ENCODE results near the gene SERGEF. TPM values are rescaled to one million over a fixed set of nuclear protein-coding genes. Genes with fewer than 3 reads are reported as not detected.

Gene SERGEF
- polyA plus RNA-seq, 1 donor from 2014 or later: 68.0 TPM

DNA sequence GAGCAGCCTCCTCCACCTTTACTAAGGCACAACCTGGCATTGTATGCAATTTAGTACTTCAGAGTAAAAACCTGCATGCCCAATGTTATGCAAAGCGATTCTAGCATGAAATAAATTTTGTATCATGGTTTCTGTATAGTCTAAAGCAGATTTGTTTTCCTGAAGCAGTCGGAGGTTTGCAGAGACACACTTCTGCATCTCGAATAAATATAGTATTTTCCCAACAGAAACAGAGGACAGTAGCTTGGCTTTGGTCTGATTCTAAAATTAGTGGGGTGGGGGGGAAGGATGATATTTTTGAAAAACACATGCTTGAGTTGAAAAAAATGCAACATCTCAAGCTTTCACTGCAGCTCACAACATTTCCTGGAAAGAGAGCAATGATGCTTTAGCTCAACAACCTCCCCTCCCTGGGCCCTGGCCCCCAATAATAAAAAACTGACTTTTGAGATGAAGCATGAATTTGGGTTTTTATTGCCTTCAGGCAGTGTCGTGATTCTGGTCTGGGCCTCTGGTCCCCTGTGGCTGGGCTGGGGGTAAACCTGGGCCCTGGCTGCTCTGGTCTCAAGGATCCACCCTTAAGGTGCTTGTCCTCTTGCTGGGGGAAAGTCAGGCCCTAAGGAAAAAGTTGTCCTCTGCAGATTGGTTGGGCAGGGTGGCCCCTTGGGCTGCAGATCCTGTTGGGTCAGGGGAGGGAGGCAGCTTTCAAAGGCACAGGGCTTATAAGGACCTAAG, 230.1 kb downstream of the SERGEF start:
- Mint-ChIP-seq H3K4me1 (peaks cover 0 to 1% (median 0%) of the 10 kb centered on the region in 3 donors), H3K27me3 (no peaks in the 10 kb centered on the region), H3K27ac (no peak overlapping the region), H3K4me3 (peak overlapping the region in 1 of 4 donors; percentile 28), H3K36me3 (peaks cover 4% of the 10 kb centered on the region), H3K9me3 (no peaks in the 10 kb centered on the region)

DNA sequence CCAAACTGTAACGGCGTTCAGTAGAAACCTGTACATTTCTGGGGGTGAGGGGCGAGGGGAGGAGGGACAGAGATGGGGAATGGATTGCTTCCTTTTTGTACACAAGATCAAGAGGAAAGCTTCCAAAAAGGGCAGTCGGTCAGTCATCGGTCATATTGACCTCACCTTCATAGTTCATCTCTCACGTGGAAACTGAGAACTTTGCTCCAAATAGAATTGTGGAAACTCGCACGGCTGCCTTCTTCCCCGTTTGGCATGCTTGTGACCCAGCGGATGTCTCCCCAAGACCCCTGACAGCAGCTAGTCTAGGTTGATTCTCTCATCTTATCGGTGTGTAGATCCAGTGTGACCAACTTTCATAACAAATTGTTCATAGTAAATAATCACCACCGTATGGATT, 230.7 kb downstream of the SERGEF start:
- Mint-ChIP-seq H3K27ac (no peak overlapping the region), H3K27me3 (no peaks in the 10 kb centered on the region), H3K4me3 (no peak overlapping the region), H3K9me3 (no peaks in the 10 kb centered on the region), H3K36me3 (peaks cover 3% of the 10 kb centered on the region), H3K4me1 (peaks cover 0 to 1% (median 0%) of the 10 kb centered on the region in 3 donors)

DNA sequence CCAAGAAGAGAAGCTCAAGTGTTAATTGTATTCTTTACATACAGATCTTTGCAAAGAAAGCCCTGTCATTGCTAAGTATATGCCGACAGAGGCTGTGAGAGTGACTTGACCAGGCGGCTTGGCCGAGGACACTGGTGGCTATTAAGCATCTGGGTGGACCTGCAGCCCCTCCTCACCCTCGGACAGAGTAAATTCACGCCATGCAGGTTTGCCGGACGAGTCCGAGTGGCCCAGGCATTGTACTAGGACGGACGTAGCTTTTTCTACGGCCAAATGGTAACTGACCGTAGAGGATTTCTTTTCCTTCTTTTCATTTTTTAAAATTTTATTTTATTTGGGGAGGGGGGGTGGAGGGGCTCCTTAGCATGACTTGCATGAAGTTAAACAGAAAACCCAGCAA, 231.2 kb downstream of the SERGEF start:
- peaks cover 3% of the 10 kb centered on the region for H3K36me3 Mint-ChIP-seq
- H3K27me3 Mint-ChIP-seq: no peaks in the 10 kb centered on the region
- peaks cover 0 to 1% (median 0%) of the 10 kb centered on the region in 3 donors for H3K4me1 Mint-ChIP-seq
- no peak overlapping the region for H3K4me3 Mint-ChIP-seq
- no peaks in the 10 kb centered on the region for H3K9me3 Mint-ChIP-seq
- no peak overlapping the region for H3K27ac Mint-ChIP-seq

DNA sequence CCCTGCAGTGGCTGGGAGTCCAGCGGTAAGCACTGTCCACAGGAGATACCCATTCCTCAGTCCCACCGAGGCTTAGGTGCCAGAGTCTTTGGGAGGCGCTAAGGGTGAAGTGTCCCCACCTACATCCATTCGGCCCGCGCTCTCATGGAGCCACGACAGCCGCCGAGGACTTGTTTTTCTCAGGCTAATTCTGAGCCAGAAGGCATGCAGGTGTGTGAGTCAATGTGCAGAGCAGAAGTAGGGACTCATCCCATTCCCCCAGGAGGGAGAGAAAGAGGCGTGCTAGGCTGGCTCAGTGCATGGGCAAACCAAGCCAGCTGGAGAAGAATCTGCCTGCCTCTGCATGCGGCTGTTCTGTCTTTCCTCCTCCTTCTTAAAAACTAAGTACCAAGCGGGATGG, 231.6 kb downstream of the SERGEF start:
- Mint-ChIP-seq H3K27ac (no peak overlapping the region), H3K9me3 (no peaks in the 10 kb centered on the region), H3K36me3 (peaks cover 3% of the 10 kb centered on the region), H3K4me3 (no peak overlapping the region), H3K27me3 (no peaks in the 10 kb centered on the region), H3K4me1 (peaks cover 0 to 1% (median 0%) of the 10 kb centered on the region in 3 donors)

DNA sequence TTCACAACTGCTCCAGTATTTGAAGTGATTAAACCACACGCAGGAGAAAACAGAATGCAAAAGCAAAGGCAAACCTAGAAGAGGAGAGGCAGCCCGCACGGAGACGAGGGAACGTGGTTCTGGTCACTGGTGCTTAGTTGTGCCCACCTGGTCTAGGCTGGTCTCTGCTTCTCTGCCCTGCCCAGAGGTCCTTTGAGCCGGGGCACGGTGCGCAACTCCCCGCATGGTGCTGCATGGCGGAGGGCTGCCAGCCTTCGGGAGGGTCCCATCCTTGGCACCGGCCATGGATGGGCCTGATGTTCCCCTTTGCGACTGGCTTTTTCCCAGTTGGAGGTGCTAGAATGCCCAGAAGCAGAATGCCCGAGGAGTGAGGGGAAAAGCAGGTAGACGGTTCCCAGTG, 232.2 kb downstream of the SERGEF start:
- peaks cover 0 to 1% (median 0%) of the 10 kb centered on the region in 3 donors for H3K4me1 Mint-ChIP-seq
- no peaks in the 10 kb centered on the region for H3K27me3 Mint-ChIP-seq
- peaks cover under 1% of the 10 kb centered on the region for H3K36me3 Mint-ChIP-seq
- no peak overlapping the region for H3K4me3 Mint-ChIP-seq
- H3K9me3 Mint-ChIP-seq: no peaks in the 10 kb centered on the region
- no peak overlapping the region for H3K27ac Mint-ChIP-seq

DNA sequence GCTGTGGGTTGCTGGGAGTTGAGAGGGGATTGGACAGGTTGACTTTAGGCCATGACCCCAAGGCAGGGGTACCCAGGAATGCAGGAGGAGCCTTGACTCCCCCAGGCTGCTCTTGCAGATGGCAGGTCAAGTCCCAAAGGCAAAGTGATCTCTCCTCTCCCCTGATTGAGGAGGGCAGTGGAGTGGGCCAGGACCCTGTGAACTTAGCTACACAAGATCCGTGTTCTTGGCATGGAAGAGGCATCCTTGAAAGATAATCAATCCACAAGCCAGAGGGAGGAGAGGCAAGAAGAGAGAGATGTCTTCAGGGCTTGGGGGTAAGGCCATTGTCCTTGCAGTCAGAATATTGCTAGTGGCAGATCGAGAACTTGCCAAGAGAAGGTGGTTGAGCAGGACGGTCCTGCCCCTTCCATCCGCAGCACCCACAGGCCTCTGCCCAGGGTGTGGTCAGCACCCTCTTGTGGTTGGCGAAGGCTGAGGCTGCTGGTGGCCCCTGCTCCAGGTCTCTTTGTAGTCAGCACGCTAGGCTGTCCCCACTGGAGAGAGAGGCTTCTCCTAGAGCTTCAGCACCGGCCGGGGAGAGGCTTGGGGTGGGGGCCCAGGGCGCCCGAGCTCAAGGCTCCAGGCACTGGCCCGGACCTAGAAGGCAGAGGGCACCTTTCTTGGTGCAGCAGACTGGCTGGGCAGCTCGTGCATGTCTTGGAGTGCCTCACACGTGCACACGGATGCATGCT, 232.8 kb downstream of the SERGEF start:
- H3K9me3 Mint-ChIP-seq: no peaks in the 10 kb centered on the region
- H3K27ac Mint-ChIP-seq: no peak overlapping the region
- H3K27me3 Mint-ChIP-seq: no peaks in the 10 kb centered on the region
- no peak overlapping the region for H3K4me3 Mint-ChIP-seq
- H3K36me3 Mint-ChIP-seq: no peaks in the 10 kb centered on the region
- H3K4me1 Mint-ChIP-seq: peaks cover 0 to 1% (median 0%) of the 10 kb centered on the region in 3 donors

DNA sequence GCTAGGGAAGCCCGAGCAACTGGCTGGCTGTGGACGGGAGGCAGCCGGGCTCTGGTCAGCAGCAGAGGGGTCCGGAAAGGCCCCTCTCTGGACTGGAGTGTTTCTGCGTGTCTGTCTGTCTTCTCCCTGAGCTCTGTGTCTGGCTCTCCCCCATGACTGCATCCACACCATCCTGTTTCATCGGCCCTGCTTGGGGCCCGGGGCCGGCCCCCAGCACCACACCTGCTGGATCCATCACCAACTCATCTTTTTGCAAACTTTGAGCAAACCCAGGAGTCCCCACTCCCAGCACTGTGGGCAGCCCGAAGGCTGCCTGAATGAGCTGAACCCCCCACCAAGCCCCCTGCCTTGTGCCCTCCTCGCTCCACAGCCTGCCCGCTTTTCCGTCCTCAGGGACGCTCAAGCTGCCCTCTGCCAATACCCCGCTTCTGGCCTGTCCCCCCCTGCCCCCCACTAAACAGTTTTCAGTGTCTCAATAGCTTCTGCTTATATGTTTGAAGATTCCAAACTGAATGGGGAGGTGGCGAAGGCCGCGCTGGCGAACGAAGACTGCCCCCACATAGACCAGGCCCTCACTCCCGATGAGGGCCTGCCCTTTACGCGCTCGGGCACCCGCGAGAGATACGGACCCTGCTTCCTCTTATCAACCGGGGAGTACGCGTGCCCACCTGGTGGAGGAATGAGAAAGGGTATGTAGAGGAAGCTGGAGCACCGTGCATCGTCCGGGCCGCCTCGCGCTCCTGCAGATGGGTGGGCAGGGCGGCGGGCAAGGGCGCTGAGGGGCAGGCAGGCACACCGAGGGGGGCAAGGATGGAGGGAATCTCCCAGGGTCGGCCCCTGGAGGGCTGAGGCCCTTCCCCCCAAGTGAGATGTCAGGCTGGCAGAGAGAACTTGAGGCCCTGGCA, 233.6 kb downstream of the SERGEF start:
- Mint-ChIP-seq H3K4me3 (no peak overlapping the region), H3K27me3 (no peaks in the 10 kb centered on the region), H3K27ac (no peak overlapping the region), H3K4me1 (peaks cover 0 to 1% (median 0%) of the 10 kb centered on the region in 3 donors), H3K36me3 (no peaks in the 10 kb centered on the region), H3K9me3 (no peaks in the 10 kb centered on the region)

DNA sequence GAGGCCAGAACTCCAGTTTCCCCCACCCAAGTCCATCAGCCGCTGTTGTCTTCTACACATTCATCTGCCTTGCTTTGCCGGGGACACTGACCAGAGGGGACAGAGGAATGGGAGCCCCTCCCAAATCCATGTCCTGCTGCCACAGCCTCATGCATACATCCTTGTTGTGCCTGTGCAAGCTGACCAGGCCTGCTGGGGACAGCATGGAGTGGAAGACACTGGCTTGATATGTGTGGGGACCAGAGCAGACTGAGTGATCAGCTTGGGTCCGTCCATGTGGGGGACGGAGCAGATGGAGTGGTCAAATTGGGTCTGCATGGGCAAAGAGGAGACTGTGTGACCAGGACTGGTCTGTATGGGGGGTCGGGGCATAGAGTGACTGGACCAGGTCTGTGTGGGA, 234.5 kb downstream of the SERGEF start:
- Mint-ChIP-seq H3K27ac (no peak overlapping the region), H3K9me3 (no peaks in the 10 kb centered on the region), H3K4me3 (no peak overlapping the region), H3K27me3 (no peaks in the 10 kb centered on the region), H3K4me1 (peaks cover 0 to 1% (median 0%) of the 10 kb centered on the region in 3 donors), H3K36me3 (no peaks in the 10 kb centered on the region)

DNA sequence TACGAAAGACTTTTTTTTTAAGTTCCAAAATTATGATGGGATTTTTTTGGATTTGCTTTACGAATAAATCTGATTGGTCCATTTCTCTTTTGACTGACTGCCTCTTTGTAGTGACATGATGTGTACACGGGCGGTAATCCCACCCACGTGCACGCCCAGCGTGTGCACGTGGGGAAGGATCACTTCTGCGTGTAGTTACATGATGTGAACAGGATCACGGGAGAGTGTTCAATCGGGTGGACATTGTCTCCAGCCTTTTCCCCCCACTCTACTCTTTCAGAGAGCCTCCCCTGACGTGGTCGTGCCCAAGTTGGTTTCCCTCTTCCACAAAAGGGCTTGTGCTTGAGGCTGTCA, 235.1 kb downstream of the SERGEF start:
- peaks cover 0 to 1% (median 0%) of the 10 kb centered on the region in 3 donors for H3K4me1 Mint-ChIP-seq
- H3K27me3 Mint-ChIP-seq: no peaks in the 10 kb centered on the region
- H3K36me3 Mint-ChIP-seq: no peaks in the 10 kb centered on the region
- H3K27ac Mint-ChIP-seq: no peak overlapping the region
- H3K9me3 Mint-ChIP-seq: no peaks in the 10 kb centered on the region
- no peak overlapping the region for H3K4me3 Mint-ChIP-seq

DNA sequence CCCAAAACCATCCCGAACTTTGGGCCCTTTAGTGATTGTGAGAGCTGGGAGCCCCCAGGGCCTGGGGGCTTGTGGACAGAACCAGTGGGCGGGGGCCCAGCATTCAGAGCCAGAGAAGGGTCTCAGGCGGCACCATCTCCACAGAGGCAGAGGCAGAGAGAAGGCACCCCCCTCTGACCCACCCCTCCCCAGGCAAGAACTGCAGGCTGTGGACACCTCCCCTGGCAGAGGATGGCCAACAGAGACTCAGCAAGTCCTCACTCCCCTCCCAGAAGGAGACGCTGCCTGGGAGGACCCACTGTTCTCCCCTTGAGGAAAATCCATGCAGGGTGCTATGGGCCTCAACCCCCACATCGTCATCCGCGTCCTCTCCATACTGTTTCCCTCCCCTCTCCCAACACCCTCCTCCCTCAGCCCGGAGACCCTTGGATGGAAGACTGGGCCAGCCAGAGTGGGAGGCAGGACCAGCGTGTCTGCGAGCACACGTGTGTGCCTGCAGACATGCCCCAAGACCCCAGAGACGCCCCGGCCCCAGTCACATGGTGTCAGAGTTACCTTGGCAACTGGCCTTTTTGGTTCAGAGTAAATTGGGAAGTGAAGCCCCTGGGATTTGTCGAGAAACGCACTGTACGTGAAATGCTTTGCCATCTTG, 235.6 kb downstream of the SERGEF start:
- H3K9me3 Mint-ChIP-seq: no peaks in the 10 kb centered on the region
- H3K4me1 Mint-ChIP-seq: peaks cover 0 to 1% (median 0%) of the 10 kb centered on the region in 3 donors
- H3K36me3 Mint-ChIP-seq: no peaks in the 10 kb centered on the region
- H3K4me3 Mint-ChIP-seq: no peak overlapping the region
- H3K27ac Mint-ChIP-seq: no peak overlapping the region
- H3K27me3 Mint-ChIP-seq: no peaks in the 10 kb centered on the region

DNA sequence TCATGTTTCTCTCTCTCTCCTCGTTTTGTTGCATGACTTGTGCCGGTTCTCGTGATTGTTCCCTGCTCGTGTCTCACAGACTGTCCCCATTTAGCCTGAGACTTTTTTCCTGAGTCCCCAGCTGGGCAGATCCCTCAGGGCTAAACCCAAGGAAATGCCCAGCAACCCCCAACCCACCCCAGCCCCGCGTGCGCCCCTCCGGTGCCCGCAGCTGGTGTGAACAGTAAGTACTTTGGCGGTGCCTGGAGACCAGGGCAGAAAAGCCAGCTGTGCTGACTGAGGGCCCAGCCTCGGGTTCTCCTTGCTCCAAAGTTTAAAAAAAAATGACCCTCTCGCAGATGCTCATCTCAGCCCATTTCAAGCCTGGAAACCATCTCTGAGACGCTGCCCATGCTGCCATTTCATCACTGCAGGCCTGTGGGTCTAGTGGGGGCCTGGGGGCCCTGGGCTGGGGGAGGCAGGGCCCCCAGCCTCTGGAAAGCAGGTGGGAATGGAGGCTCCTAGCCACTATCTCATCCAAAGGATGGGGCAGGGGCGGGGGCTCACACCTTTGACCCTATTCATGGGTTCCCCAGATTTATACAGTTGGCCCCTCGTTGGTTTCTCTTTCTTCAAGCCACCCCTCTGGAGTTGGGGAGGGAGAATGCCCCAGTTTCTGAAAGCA, 236.5 kb downstream of the SERGEF start:
- Mint-ChIP-seq H3K27me3 (no peaks in the 10 kb centered on the region), H3K9me3 (no peaks in the 10 kb centered on the region), H3K4me3 (no peak overlapping the region), H3K4me1 (peaks cover 0 to 1% (median 0%) of the 10 kb centered on the region in 3 donors), H3K36me3 (no peaks in the 10 kb centered on the region), H3K27ac (no peak overlapping the region)

DNA sequence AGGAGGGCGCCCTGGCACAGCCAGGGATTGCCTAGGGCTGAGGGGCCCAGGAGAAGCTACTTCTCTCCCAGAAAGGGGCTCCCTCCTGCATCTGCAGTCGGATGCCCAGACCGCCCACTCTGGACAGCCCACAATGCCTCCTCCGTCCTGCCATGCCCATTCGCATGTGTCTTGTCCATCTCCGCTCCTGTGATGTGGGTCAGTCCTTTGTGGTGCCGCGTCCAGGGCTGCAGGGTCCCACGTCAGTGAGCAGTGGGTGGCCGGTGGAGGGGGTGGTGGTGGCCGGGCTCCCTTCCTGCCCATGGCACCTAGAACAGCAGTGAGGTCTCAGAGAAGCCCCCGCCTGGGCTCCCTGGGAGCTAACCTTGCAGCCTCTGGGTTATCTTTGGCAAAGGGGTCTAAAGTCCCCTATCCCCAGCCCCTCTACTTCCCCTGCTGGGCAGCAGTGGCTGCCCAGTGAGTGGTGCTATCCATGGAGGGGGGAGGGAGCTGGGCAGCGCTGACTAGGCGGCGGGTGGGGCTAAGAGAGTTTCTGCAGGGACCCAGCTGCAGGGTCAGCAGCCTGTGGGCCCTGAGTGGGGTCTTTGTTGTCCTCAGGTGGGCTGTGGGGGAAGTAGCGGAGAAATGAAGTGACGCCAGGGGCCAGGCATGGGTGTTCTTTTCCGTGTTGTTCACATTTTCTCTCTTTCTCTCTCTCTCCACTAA, 237.2 kb downstream of the SERGEF start:
- Mint-ChIP-seq H3K4me1 (peaks cover 0 to 1% (median 0%) of the 10 kb centered on the region in 3 donors), H3K27ac (no peak overlapping the region), H3K4me3 (no peak overlapping the region), H3K27me3 (no peaks in the 10 kb centered on the region), H3K9me3 (no peaks in the 10 kb centered on the region), H3K36me3 (no peaks in the 10 kb centered on the region)

DNA sequence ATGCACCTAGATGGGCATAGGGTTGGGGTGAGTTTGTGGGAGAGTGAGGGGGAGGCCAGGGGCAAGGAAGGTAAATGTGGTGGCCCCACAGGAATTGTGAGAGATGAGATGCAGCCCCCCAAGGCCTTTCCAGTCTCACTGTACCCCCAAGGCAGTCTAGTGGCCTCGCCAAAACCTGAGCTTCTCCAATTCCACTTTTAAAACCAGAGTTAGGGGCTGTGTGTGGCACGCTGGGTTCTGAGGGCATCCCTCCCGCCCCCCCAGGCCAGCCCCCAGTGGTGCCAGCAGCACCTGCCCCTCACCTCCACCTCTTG, 237.9 kb downstream of the SERGEF start:
- Mint-ChIP-seq H3K9me3 (no peaks in the 10 kb centered on the region), H3K4me1 (peaks cover 0 to 1% (median 0%) of the 10 kb centered on the region in 3 donors), H3K36me3 (no peaks in the 10 kb centered on the region), H3K4me3 (no peak overlapping the region), H3K27ac (no peak overlapping the region), H3K27me3 (no peaks in the 10 kb centered on the region)
